Adrenal gland (tissue), 12 donors: ENCODE results near the gene POMGNT2. TPM values are rescaled to one million over a fixed set of nuclear protein-coding genes. Genes with fewer than 3 reads are reported as not detected.

Source experiments
- DNase-seq, 7 donors: peaks; one replicate each; pipeline ENCODE4 v3.0.0-alpha.2; 2019 to 2020
- H3K27ac ChIP-seq, 5 donors: fragments of 200-600 bp; sonication (generic) in 4 of 5; 1 replicate in 3 of 5; 2 replicates in 2 of 5; pipeline versions ENCODE4 v1.5.1 to v1.8.0; 2016 to 2020; ENCODE audit warnings: mild to moderate bottlenecking in 1 of 5
- H3K27me3 ChIP-seq: fragments of 200-600 bp; 2 replicates; pipeline ENCODE4 v1.8.0; 2021
- H3K36me3 ChIP-seq, 2 donors: fragments of 200-600 bp; replicated peaks in 1 of 2; 1 replicate in 1 of 2; 2 replicates in 1 of 2; pipeline versions ENCODE4 v1.5.1 to v1.8.0; 2018 to 2022
- H3K4me1 ChIP-seq, 2 donors: fragments of 200-600 bp; replicated peaks in 1 of 2; 1 replicate in 1 of 2; 2 replicates in 1 of 2; pipeline versions ENCODE4 v1.5.1 to v1.8.0; 2018 to 2021
- H3K4me3 ChIP-seq, 4 donors: fragments of 200-600 bp; sonication (generic) in 3 of 4; one replicate each; pipeline ENCODE4 v1.5.1; 2016 to 2018
- H3K9me3 ChIP-seq, 3 donors: fragments of 200-600 bp; sonication (generic) in 1 of 3; replicated peaks in 1 of 3; 1 replicate in 2 of 3; 2 replicates in 1 of 3; pipeline versions ENCODE4 v1.5.1 to v1.8.0; 2016 to 2021
- POLR2A ChIP-seq, 2 donors: fragments of 450-650 bp; IDR thresholded peaks; one replicate each; pipeline ENCODE4 v1.6.1; 2017; ENCODE audit warnings: antibody characterized with exemption in 2 of 2, mild to moderate bottlenecking in 2 of 2, moderate library complexity in 1 of 2
- WGBS, 4 donors: extraction: QIAGEN DNeasy Blood & Tissue Kit in 2 of 4; methylation state at CpG; one replicate each; pipeline versions ENCODE4 v1.1.5 to v1.1.7; 2013 to 2017; 5-methylcytosine and 5-hydroxymethylcytosine counted together
- intact Hi-C, 2 donors: fragments of 100-400 bp; cut with DNase I; formaldehyde crosslinking; loops; one replicate each; pipeline versions ENCODE4 v1.14.1 to v1.15.0; 2022 to 2023
- polyA plus RNA-seq, 3 donors: library from polyadenylated mRNA; stranded (reverse); fragments of 200-250 nt in 2 of 3; fragments of 350-450 nt in 1 of 3; fragmentation: Illumina TruSeq in 1 of 3; extraction: RNeasy Lipid Tissue Mini Kit (QIAGEN cat#74804) in 1 of 3; gene quantifications; one replicate each; pipeline ENCODE4 v1.2.3, GENCODE V29; 2013 to 2014
- total RNA-seq, 9 donors: library from RNA; depleted of rRNA in 4 of 9; stranded (reverse); fragments of >200 nt in 4 of 9; fragments of 120-200 nt in 1 of 9; fragmentation: NEBNext Ultra II Directional in 1 of 9; extraction: Animal tissue kit (Norgen Biotek cat#: 25700) in 1 of 9; gene quantifications; one replicate each; pipeline versions ENCODE4 v1.1.0 to v1.2.4, GENCODE V29; 2013 to 2023
- TF ChIP-seq, protein P1 (sequence below), 6 experiments: fragments of 450-650 bp in 4 of 6; fragments of 200-600 bp in 2 of 6; sonication (generic) in 1 of 6; IDR thresholded peaks; 1 replicate in 5 of 6; 2 replicates in 1 of 6; pipeline versions ENCODE4 v1.5.1 to v1.8.0; 2016 to 2021; ENCODE audit warnings: antibody characterized with exemption in 6 of 6, mild to moderate bottlenecking in 2 of 6, moderate library complexity in 1 of 6
- donor health status: healthy with polysubstance abuse.
- donor health status: Bipolar disorder and iron deficiency.
- donor health status: DM: yes; HTN: yes; CAD: no.
- donor health status: DM: no; HTN: no; CAD: no.
- donor health status: DM: no; HTN: no; CAD: no.
- donor health status: DM: yes; HTN: yes; CAD: no.

Gene POMGNT2
- total and polyA plus RNA-seq, 12 donors: 6.5 to 44.9 (median 18.6) TPM

DNA sequence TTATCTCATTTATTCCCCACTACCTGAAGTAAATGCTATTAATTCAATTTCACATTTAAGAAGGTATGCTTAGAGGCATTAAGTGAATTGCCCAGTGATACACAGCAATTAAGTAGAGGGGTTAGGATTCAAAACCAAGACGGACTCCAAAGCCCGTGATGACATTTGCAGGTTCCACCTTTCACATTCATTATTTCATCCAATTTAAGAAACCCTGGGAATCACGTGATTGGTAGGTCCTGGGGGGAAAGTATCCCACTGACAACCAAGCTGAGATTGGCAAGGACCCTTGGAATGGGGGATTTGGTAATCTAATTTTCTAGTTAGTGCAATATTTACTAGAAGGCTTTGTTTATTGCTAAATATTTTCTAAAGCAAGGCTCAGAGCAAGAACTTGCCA, 1.8 kb downstream of the POMGNT2 start:
- 76 to 78% (median 77%) methylated on average over 3 of the region's 3 CpGs for WGBS, 4 donors
- H3K4me3 ChIP-seq: no peak overlapping the region
- no peaks in the 10 kb centered on the region for H3K27me3 ChIP-seq
- DNase-seq: no peak
- intact Hi-C loops: no loop called here
- no peak overlapping the region for H3K27ac ChIP-seq
- H3K9me3 ChIP-seq: no peaks in the 10 kb centered on the region
- H3K4me1 ChIP-seq: peaks cover 4 to 17% of the 10 kb centered on the region in 2 donors
- H3K36me3 ChIP-seq: no peaks in the 10 kb centered on the region
- no peak for TF ChIP-seq POLR2A (IDR thresholded peaks at IDR 0.05)
- TF ChIP-seq, protein P1, sequence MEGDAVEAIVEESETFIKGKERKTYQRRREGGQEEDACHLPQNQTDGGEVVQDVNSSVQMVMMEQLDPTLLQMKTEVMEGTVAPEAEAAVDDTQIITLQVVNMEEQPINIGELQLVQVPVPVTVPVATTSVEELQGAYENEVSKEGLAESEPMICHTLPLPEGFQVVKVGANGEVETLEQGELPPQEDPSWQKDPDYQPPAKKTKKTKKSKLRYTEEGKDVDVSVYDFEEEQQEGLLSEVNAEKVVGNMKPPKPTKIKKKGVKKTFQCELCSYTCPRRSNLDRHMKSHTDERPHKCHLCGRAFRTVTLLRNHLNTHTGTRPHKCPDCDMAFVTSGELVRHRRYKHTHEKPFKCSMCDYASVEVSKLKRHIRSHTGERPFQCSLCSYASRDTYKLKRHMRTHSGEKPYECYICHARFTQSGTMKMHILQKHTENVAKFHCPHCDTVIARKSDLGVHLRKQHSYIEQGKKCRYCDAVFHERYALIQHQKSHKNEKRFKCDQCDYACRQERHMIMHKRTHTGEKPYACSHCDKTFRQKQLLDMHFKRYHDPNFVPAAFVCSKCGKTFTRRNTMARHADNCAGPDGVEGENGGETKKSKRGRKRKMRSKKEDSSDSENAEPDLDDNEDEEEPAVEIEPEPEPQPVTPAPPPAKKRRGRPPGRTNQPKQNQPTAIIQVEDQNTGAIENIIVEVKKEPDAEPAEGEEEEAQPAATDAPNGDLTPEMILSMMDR (IDR thresholded peaks at IDR 0.05): no peak

DNA sequence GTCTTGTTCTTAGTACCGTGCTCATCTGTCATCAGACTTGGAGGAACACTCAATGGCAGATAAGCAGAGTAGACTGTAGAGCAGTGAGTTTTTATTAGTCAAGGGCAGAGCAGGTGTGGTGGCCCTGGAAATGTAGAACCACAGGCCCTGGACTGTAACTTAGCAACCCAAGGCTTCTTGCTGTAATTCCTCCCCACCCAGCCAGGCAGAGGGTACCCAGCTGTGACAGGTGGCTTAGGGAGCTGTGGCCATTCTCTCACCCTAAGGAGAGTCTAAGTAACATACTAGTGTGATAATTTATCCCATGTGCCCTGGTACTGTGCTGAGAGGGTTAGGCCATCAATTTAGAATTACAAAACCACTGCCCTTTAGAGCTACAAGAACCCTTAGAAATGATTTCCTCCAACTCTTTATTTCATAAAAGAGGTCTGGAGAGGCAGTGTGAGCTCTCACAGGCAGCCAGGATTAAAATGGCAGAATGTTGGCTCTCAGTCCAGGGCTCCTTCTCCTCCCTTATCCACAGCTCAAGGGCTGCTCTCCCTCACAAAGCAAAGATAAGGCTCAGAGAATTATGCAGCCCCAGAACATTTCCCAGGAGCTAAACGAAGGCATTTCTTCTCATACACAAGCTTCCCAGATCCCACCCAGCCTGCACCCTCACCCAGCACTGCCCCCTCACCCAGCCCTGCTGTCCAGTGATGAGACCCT, 3.0 kb downstream of the POMGNT2 start:
- no peaks in the 10 kb centered on the region for H3K27me3 ChIP-seq
- no peak overlapping the region for H3K4me3 ChIP-seq
- H3K4me1 ChIP-seq: peaks cover 4 to 17% of the 10 kb centered on the region in 2 donors
- no peaks in the 10 kb centered on the region for H3K9me3 ChIP-seq
- intact Hi-C loops: no loop called here
- TF ChIP-seq POLR2A (IDR thresholded peaks at IDR 0.05): no peak
- no peaks in the 10 kb centered on the region for H3K36me3 ChIP-seq
- H3K27ac ChIP-seq: peak overlapping the region in 1 of 5 donors; percentile 1
- 50 to 60% (median 56%) methylated on average over 2 of the region's 2 CpGs for WGBS, 4 donors
- DNase-seq: peak in 1 of 7 donors; percentile 19

DNA sequence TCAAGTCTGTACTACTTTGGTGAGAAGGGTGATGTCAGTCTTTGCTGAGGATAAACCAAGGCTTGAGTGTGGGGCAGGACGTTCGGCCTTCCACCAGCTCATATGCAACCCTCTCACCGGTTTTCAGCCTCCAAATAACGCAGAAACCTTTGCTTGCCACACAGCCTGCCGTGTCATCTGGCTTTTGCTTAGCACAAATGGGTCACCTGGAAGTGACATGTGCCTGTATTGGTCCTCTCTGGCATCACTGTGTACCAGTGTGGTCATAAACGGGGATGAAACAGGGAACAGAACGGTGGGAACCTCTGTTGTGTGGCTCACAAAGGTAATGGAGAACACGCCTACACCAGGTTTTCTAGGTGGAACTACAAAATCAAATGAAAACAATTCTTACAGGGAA, 7.1 kb downstream of the POMGNT2 start:
- H3K9me3 ChIP-seq: no peaks in the 10 kb centered on the region
- intact Hi-C loops: no loop called here
- DNase-seq: no peak
- H3K36me3 ChIP-seq: no peaks in the 10 kb centered on the region
- peaks cover 0 to 6% of the 10 kb centered on the region in 2 donors for H3K4me1 ChIP-seq
- no peak for TF ChIP-seq POLR2A (IDR thresholded peaks at IDR 0.05)
- TF ChIP-seq, protein P1 (IDR thresholded peaks at IDR 0.05): no peak
- H3K4me3 ChIP-seq: no peak overlapping the region
- no peak overlapping the region for H3K27ac ChIP-seq
- WGBS, 4 donors: 92 to 96% (median 95%) methylated on average over 8 of the region's 8 CpGs
- no peaks in the 10 kb centered on the region for H3K27me3 ChIP-seq

DNA sequence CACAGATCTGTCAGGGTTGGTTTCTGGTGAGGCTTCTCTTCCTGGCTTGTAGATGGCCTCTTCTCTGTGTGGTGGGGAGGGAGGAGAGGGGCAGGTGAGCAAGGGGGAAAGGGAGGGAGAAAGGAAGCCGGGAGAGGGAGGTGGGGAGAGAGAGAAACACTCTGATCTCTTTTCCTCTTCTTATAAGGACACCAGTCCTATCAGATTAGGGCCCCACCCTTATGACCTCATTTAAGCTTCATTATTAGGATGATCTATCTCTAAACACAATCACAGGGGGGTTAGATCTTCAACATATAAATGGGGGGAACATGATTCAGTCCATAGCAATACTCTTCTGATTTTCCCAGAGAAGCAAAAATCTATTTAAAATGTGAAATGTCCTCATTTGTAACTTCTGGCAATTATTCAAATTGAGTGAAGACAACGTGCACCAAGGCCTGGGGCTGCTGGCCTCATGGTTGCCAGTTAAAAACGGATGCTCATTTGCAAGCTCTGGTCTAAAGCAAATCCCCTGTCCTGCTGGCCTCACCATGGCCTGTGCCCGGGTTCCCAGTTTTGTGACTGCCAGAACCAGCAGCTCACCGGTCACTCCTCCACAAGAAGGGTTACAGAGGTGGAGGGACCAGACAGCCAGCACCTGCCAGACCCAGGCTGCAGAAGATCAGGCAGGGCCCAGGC, 8.3 kb downstream of the POMGNT2 start:
- TF ChIP-seq, protein P1 (IDR thresholded peaks at IDR 0.05): no peak
- no peak for TF ChIP-seq POLR2A (IDR thresholded peaks at IDR 0.05)
- H3K27me3 ChIP-seq: no peaks in the 10 kb centered on the region
- no peaks in the 10 kb centered on the region for H3K9me3 ChIP-seq
- DNase-seq: no peak
- intact Hi-C loops: no loop called here
- no peak overlapping the region for H3K4me3 ChIP-seq
- no peaks in the 10 kb centered on the region for H3K36me3 ChIP-seq
- no peak overlapping the region for H3K27ac ChIP-seq
- 70 to 79% (median 72%) methylated on average over 5 of the region's 5 CpGs for WGBS, 4 donors
- no peaks in the 10 kb centered on the region for H3K4me1 ChIP-seq
